PC-3 (cell line): ENCODE measurements around the gene HBEGF.
A peak's percentile ranks its signal among the peaks of the same experiment; 100 is the strongest.

Source experiments
- EZH2 ChIP-seq: fragments of 300-600 bp; sonication (generic); IDR thresholded peaks from one replicate; pipeline ENCODE4 v1.6.1; 2017; ENCODE audit warnings: antibody characterized with exemption, mild to moderate bottlenecking, low read length; ENCODE audit not compliant: unreplicated experiment
- EZH2phosphoT487 ChIP-seq: fragments of 300-600 bp; sonication (generic); IDR thresholded peaks from 2 replicates; pipeline ENCODE4 v1.6.1; 2018; ENCODE audit warnings: mild to moderate bottlenecking, antibody characterized with exemption, low read length, borderline replicate concordance
- TF ChIP-seq, protein P1 (sequence below): fragments of 300-600 bp; sonication (generic); conservative IDR thresholded peaks from 2 replicates; pipeline ENCODE4 v1.5.1; 2017; ENCODE audit warnings: antibody characterized with exemption, low read depth, mild to moderate bottlenecking, low read length

DNA sequence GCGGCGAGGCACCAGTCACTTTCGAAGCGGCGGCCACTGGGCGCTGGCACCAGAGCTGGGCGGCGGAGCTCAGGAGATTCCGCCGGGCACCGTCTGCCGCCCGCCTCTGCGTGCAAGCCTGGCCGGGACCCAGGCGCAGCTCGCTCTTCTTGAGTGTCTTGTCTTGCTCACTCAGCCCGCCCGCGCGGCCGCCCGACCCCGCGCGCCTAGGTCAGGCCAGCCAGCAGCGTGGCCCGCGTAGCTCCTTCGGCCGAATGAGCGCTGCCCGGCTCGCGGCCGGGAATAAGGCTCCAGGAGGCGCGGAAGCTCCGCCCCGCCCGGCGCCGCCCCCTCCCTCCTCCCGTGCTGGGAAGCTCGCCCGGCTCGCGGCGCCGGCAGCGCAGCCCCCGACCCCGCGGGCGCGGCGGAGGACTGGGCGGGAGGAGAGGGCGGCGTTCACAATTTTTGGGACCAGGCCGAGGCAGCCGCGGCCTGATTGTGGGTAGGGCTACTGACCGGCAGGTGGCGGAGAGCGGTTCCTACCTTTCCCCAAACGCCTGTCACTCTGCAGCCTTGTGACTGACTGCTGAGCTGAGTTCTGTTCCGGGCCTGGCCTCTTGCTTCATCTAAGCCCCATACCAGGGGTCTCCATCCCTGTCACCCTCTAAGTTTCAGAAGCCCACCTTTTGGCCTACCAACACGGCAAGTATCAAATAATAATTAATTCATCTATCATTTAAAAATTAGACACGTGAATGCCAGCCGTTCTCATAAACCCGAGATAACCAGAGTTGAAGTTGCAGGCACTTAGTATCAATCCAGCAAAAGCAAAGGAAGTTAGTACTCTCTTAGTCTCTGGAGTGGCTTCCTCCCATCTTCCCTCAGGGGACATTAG lies at the start of gene HBEGF:
- TF ChIP-seq, protein P1, sequence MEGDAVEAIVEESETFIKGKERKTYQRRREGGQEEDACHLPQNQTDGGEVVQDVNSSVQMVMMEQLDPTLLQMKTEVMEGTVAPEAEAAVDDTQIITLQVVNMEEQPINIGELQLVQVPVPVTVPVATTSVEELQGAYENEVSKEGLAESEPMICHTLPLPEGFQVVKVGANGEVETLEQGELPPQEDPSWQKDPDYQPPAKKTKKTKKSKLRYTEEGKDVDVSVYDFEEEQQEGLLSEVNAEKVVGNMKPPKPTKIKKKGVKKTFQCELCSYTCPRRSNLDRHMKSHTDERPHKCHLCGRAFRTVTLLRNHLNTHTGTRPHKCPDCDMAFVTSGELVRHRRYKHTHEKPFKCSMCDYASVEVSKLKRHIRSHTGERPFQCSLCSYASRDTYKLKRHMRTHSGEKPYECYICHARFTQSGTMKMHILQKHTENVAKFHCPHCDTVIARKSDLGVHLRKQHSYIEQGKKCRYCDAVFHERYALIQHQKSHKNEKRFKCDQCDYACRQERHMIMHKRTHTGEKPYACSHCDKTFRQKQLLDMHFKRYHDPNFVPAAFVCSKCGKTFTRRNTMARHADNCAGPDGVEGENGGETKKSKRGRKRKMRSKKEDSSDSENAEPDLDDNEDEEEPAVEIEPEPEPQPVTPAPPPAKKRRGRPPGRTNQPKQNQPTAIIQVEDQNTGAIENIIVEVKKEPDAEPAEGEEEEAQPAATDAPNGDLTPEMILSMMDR = peak; percentile 58
- peak; percentile 81 for TF ChIP-seq EZH2phosphoT487
- TF ChIP-seq EZH2 = no peak
